NOMO-1 (cell line): ENCODE results near the gene C19orf67.
A peak's percentile ranks its signal among the peaks of the same experiment; 100 is the strongest.
"Not testable (repeated sequence)": the region's sequence is repeated elsewhere in the genome, so short reads cannot be mapped to it uniquely, and the experiment has no call there.

Source experiments
- DNase-seq, 2 experiments: peaks; one replicate each; lab custom pipeline; 2025; ENCODE audit not compliant: unreplicated experiment in 2 of 2; lab: John Stamatoyannopoulos, UW

The C19orf67 gene

GRCh38 chr19:14058182-14059092 lies 27.1 kb downstream of the C19orf67 start:
- no peak for DNase-seq

GRCh38 chr19:14056741-14057356 lies 28.7 kb downstream of the C19orf67 start:
- no peak for DNase-seq

- no peak for DNase-seq
These were observed 29.4 kb downstream of the C19orf67 start for GRCh38 chr19:14056069-14056666.

- DNase-seq = no peak
These were observed 30.2 kb downstream of the C19orf67 start for GRCh38 chr19:14055396-14055795.

GRCh38 chr19:14054721-14055120 lies 30.9 kb downstream of the C19orf67 start:
- no peak for DNase-seq

GRCh38 chr19:14054099-14054498 lies 31.5 kb downstream of the C19orf67 start:
- no peak for DNase-seq

GRCh38 chr19:14053500-14053899 lies 32.1 kb downstream of the C19orf67 start:
- no peak for DNase-seq

- no peak for DNase-seq
These were observed 32.6 kb downstream of the C19orf67 start for GRCh38 chr19:14053032-14053431.

- DNase-seq = no peak
These were observed 33.1 kb downstream of the C19orf67 start for GRCh38 chr19:14052470-14052869.

- DNase-seq = no peak
These were observed 33.6 kb downstream of the C19orf67 start for GRCh38 chr19:14051980-14052379.

GRCh38 chr19:14050961-14051360 lies 34.6 kb downstream of the C19orf67 start:
- not testable (repeated sequence) for DNase-seq

- DNase-seq = no peak
These were observed 35.1 kb downstream of the C19orf67 start for GRCh38 chr19:14050512-14050911.

- peak; percentile 20 to 64 for DNase-seq
These were observed 37.0 kb downstream of the C19orf67 start for GRCh38 chr19:14048443-14049153.

- DNase-seq = not testable (repeated sequence)
These were observed 37.7 kb downstream of the C19orf67 start for GRCh38 chr19:14047866-14048265.

- DNase-seq = peak in 1 of 2 experiments; percentile 37
These were observed 42.6 kb downstream of the C19orf67 start for GRCh38 chr19:14042659-14043608.

GRCh38 chr19:14039181-14039580 lies 46.4 kb downstream of the C19orf67 start:
- no peak for DNase-seq

- no peak for DNase-seq
These were observed 49.9 kb downstream of the C19orf67 start for GRCh38 chr19:14035706-14036105.

- DNase-seq = not testable (repeated sequence)
These were observed 50.4 kb downstream of the C19orf67 start for GRCh38 chr19:14035159-14035558.

- DNase-seq = no peak
These were observed 51.6 kb downstream of the C19orf67 start for GRCh38 chr19:14033946-14034345.
